Astrocyte (in vitro differentiated cells and primary cell): Measurements from ENCODE around the gene HSPA4.

Source experiments
- CTCF ChIP-seq: IDR thresholded peaks from 2 replicates; pipeline ENCODE4 v1.5.1; 2011; ENCODE audit warnings: low read depth, mild to moderate bottlenecking, inconsistent platforms, low read length, moderate library complexity; ENCODE audit not compliant: insufficient read depth
- EZH2 ChIP-seq: IDR thresholded peaks from 2 replicates; pipeline ENCODE4 v1.6.1; 2012; ENCODE audit warnings: mild to moderate bottlenecking, low read length, inconsistent platforms; ENCODE audit not compliant: insufficient read depth

- TF ChIP-seq CTCF (no peak), EZH2 (no peak)
Measured at GRCh38 chr5:133051542-133052316, at the start of gene HSPA4.
